ENCODE results near the gene CCL28.

The CCL28 gene

DNA sequence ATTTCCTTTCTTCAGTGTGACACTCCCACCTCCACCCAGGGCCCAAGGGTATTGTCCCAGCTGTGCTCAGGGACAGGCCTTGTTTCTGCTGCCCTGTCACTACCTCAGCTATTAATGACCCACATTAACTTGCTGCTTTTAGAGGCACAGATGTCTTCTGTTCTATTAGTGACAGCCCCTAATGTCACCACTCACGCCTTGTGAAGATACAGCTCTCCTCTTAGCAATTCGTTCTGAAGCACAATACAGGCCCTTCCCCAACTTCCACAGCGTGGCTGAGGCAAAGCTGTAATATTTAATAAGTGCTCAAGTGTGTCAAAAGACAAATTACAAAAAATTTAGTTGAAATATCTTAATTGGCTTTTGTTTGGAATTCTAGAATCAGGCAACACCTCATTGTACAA, 54.3 kb downstream of the CCL28 start:
- no peak for DNase-seq (ENCODE audit: low read depth in 2 of 2)

DNA sequence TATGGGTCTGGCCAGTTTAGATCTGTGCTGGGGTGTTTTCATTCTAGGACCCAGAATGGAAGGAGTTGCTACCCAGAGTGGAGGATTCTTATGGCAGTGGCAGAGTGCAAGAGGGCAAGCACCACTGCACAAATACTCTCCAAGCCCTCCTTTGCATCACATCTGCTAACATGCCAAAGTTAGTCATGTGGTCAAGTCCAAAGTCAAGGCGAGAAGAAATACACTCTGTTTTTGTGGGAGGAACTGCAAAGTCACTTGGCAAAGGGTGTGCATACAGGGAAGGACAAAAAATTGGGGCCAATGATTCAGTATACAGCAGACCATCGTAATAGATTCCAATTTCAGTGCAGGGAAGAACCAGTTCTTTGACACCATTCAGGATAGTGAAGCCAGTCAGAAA, 55.1 kb downstream of the CCL28 start:
- DNase-seq (ENCODE audit: low read depth in 2 of 2), result no peak

DNA sequence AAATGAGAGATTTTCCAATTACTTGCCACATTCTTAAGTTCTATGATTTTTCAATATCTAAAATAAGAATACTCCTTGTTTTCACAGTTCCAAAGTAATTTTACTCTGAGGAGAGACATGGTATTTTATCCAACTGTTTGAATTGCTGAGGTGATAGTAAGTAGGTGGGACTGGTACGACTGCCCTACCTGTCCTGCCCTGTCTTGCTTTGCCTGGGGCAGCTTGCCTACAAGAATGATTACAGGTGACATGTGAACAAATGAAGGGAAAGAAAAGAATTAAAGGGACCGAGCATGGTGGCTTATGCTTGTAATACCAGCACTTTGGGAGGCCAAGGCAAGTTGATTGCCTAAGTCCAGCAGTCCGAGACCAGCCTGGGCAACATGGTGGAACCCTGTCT, 57.4 kb downstream of the CCL28 start:
- no peak for DNase-seq (ENCODE audit: low read depth in 2 of 2)

DNA sequence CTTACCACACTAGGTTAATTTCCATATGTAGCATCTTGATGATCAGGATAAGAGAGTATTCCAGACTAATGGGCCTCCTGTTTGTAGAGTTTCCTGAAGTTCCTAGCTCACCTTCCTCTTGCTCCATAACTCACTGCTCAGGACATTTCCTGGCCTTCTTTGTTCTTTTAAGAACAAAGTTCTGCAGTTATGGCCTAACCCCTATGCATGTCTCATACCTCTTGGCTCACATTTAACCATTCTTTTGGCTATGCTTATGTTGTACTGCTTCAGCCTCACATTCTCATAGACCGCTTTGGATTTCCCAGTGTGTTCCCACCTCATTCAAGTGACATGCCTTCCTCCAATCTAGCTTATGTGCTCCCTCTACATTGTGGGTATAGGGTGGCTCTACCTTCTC, 58.5 kb downstream of the CCL28 start:
- DNase-seq (ENCODE audit: low read depth in 2 of 2), result no peak

DNA sequence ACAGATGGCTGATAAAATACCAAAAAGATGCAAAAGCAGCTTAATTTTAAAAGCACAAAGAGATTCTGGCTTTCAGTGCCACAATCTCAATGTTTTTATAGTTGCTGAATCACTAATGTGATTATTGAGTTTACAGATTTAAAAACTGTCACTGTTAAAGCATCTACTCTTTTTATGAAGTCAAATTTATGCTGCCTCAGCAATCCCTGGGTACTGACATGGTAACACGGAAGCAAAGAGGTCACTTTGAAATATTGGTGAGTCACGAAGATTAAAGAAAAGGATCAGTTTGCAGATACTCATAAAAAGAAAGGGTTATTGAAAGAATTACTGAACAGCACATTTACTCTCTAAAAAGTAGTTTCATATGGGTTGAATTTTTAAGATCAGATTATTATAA, 59.3 kb downstream of the CCL28 start:
- DNase-seq (ENCODE audit: low read depth in 2 of 2), result no peak

DNA sequence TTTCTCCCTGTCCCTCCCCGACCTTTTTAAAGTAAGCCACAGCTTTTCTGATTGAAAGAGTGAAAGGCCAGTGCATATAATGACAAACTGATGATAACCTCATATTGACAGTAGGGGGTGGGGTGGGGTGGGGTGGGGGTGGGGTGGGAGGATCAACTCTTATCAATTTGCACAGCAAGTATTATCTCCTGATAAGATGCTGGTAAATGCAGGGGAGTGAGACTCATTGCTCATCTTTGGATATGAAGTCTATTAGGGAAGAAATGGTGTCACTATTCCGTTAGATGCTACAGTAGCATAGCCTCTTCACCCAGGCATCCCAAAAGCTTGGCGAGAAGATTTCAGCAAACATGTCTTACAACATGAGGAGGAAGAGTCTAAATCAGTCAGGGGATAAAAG, 60.1 kb downstream of the CCL28 start:
- no peak for DNase-seq (ENCODE audit: low read depth in 2 of 2)

DNA sequence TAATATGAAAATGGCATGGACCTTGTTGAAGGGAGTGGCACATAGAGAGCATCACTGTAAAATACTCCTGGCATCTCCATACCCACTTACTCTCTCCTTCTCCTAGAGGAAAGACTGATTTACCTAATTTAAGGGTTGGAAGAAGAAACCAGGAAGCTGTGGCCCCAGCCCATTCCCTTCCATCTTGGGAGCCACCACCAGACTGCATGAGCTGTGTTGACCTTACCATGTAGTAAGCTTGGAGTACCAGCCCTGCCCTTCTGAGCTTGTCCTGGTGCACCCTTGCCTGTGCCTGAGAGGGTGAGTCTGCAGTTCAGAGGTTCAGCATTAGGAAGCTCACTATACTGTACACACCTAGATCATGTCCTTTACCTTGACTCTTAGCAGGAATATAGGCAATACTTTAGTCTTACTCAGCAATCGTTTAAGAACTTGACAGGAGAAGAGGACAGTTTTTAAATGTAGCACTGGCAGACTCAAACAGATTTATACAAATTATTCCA, 63.3 kb downstream of the CCL28 start:
- DNase-seq (ENCODE audit: low read depth in 2 of 2), result no peak

DNA sequence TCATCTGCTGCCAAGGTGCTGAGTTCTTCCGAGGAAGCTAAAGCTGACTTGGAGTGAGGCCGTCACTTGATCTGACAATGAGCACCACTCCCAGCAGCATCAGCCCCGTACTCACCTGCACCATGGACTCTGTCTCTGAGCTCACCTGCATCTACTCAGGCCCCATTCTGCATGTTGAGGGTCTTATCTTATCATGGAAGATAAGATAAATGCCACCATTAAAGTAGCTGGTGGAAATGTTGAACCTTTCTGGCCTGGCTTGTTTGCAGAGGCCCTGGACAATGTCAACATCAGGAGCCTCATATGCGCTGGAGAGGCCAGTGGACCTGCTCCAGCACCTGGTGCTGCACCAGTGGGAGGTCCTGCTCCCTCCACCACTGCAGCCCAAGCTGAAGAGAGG, 64.0 kb downstream of the CCL28 start:
- no peak for DNase-seq (ENCODE audit: low read depth in 2 of 2)

DNA sequence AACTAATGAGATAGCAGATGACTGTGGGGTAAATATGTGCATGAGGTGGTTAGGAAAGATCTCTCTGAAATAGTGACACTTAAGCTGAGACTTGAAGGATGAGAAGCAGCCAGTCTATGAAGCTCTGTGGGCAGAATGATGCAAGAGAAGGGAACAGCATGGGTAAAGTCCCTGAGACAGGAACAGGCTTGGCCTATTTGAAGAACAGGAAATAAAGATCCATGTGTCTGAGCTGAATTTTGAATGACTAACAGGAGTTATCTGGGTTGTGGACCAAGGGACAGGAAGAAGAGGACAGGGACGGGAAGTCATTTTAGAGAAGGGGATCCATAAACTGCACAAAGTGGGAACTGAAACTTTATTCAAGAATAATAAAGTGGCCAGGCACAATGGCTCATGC, 73.3 kb downstream of the CCL28 start:
- DNase-seq (ENCODE audit: low read depth in 2 of 2), result no peak

DNA sequence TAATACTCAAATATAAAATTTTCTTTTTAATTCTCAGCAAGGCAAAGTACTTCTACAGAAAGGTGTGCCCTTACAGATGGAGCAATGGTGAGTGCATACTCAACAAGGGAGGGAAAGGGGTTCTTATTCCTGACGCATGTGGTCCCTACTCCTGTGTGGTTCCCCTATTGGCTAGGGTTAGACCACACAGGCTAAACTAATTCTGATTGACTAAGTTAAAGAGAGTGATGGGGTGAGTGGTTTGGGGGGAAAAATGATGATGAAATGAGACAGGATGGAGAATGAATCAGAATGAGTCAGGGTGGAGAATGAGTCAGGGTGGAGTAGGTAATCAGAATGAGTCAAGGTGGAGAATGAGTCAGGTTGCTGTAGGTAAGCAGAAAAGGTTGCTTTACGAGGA, 76.0 kb downstream of the CCL28 start:
- DNase-seq (ENCODE audit: low read depth in 2 of 2), result no peak

DNA sequence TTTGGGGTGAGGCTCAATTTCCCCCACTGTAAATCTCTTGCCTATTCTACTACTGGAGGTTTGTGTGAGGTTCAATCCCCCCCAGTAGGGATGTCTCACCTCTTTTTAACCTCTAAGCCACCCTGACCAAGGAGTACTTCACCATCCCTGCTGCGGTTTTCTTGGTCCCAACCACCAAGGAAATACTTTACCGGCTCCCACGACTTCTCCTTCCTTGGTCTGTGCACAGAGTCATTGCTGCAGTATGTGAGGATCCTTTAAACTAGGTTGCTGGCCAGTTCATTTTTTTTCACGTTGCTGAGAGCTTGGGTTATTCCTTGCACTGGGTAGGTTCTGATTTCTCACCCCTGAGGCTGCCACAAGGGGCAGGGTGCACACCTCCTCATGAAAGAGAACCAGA, 76.5 kb downstream of the CCL28 start:
- no peak for DNase-seq (ENCODE audit: low read depth in 2 of 2)

DNA sequence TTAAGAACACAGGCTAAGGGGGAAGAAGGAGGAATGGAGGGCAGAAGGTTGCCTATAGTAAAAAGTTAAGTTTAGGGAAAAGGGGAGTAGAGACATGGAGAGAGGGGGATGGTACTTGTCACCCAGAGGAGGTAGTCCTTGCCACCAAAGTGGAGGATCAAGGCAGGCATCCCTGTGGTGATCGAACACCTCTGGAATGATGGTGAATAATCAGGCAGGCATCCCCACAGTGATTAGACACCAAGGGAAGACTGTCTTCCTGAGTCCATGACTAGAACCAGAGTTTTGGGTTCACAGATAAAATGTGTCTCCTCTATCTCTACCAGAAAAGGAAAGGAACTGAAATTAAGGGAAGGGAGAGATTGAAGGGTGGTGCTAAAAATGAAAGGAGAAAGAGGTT, 79.8 kb downstream of the CCL28 start:
- DNase-seq (ENCODE audit: low read depth in 2 of 2), result no peak

All from stimulated activated CD8-positive, alpha-beta memory T cell treated with anti-CD3 and anti-CD28 coated beads, Interleukin-7, amount 100 ng/mL, for 1 hour (primary cell).